HG03342 (cell line): ENCODE results near the gene PODN.

ENCODE experiments used
- ATAC-seq: cut with Tn5 transposase; IDR thresholded peaks from one replicate; pipeline ENCODE4 v1.9.1; 2021; ENCODE audit warnings: mild to moderate bottlenecking, moderate library complexity; ENCODE audit not compliant: unreplicated experiment

PODN gene

GRCh38 chr1:53049574-53049967 lies 12.4 kb upstream of the PODN start:
- ATAC-seq, result no peak

DNA sequence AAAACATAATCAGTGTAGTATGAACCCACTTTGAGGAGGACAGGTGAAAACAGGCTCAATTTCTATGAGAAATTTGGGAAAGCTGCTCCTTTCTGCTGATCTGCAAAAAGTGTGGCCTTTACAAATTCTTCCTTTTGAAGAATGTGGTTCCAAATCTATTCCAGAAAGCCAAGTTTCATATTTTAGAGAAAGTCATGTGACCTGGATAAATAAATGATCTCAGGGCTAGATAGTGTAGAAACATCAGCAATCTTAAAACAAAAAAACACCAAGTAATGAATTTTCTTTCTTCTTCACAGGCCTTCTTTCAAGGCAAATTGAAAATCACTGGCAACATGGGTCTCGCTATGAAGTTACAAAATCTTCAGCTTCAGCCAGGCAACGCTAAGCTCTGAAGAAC lies 11.7 kb upstream of the PODN start:
- ATAC-seq, result no peak

- ATAC-seq, result no peak
These were observed 10.3 kb upstream of the PODN start for GRCh38 chr1:53051676-53052075.

GRCh38 chr1:53057127-53057526 lies 4.9 kb upstream of the PODN start:
- ATAC-seq, result no peak

DNA sequence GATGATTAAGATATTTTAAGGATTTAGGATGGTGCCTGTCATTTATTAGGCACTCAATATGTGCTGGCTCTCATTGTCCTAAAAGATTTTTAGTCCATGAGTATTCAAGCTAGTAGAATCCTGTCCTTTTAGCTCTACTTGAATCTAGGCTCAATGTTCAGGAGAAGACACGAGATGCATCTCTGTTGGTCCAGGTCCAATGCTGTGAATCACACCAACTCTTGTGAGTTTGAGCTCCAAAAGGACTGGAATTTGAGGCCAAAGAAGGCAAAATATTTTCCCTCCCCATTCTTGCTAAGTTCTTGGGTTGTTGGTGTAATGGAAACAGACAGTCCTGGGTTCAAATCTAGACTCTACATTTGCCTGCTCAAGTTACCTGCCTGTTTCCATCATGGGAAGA lies 1.4 kb upstream of the PODN start:
- ATAC-seq, result no peak

DNA sequence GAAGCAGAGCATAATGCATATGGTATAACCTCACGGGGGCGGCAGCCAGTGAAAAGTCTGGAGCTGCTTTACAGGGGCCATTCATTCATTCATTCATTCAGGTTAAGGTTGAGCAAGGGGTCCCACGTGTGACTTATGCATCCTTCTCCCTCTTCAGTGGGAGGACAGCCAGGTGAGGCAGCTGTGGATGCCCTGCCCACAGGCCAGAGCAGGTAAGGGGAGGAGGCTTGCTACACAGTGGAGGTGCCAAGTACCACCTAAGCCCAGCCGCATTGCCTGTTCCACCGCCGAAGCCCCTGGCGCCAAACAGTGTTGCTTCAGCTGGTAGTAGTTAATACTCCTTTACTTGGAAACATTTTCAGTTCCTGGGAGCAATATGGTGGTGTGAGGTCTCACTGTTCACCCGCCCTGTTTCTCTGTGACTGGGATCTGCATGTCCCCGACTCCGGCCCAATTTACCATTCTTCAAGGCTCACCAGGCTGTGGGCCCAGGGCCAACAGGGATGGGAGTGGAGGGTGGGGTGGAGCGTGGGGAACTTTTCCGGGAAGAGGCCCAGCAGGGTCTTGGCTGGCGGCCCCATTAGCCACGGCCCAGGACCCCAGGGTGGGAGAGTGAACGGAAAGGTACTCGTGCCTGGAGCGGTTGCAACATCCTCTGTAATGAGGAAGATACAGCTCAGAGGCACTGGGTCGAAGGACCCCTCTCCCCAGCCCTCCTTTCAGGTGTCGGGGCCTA lies 722 bp upstream of the PODN start:
- no peak for ATAC-seq

GRCh38 chr1:53062708-53063591 lies 937 bp downstream of the PODN start:
- no peak for ATAC-seq

DNA sequence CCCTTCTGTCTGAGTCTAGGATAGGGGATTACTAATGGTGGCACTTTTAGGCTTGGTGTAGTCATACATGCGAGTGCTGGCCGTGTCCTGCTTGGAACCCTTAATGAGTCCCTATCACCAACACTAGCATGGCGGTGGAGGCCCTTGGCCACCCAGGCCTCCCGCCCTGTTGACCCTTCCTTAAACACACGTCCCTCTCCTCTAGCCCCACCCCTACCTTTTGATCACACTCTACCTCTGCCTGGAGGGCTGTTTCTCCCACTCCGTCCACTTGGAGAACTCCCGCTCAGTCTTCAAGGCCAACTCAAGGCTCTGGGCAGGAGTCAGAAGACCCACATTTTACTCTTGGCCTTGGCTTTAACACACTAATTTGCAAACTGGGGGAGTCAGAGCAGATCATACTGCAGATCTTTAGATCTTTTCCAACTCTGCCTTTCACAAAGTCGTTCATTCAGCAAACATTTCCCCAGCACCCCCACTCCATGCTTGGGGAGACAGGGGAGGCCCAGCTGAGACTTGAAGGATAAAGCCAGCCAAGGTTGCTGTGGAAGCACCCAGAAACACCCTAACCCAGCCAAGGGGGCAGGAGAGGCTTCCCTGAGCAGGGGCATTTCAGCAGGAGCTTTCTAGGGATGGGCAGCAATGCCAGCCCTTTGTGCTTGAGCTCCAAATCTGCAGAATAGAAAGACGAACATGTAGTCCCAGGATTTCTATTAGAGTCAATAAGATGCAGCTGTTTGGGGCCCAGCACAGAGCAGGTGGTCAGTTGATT lies 1.9 kb downstream of the PODN start:
- no peak for ATAC-seq

DNA sequence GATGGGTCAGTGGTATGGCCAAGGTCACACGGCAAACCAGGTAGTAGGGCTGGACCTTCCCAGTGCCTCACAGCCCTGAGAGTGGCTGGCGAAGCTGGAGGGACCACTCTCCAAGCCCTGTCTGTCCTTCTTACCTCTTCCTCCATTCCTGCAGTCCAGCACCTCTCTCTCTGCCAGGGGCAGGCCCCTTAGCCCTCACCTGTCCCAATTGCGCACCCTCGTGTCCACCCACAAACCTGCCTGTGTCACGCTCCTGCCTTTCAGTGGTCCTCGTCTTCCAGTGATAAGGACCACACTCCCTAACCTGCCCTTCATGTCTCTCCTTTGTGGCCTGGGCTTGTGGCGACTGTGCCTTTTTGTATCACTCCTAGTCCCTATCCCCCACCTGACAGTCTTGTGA lies 3.4 kb downstream of the PODN start:
- ATAC-seq, result no peak

DNA sequence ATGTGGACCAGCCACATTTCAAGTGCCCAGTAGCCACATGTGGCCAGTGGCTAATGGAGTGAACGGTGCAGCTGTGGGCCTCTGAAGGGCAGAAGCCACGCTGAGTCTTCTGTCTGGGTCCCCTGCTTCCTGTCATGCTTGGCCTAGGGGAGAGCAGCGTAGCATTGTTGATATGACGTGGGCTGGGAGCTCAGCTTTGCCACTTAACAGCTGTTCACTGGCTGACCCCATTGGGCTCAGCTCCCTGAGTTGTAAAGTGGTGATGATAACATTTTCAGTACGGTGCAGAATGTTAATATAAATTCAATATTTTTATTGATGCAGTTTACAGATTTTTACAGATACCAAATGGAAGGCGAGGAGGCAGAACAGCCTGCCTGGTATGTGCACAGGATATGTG lies 4.5 kb downstream of the PODN start:
- no peak for ATAC-seq

- ATAC-seq, result no peak
These were observed 5.1 kb downstream of the PODN start for GRCh38 chr1:53066891-53067738.

- no peak for ATAC-seq
These were observed 5.9 kb downstream of the PODN start for GRCh38 chr1:53067886-53068285.

DNA sequence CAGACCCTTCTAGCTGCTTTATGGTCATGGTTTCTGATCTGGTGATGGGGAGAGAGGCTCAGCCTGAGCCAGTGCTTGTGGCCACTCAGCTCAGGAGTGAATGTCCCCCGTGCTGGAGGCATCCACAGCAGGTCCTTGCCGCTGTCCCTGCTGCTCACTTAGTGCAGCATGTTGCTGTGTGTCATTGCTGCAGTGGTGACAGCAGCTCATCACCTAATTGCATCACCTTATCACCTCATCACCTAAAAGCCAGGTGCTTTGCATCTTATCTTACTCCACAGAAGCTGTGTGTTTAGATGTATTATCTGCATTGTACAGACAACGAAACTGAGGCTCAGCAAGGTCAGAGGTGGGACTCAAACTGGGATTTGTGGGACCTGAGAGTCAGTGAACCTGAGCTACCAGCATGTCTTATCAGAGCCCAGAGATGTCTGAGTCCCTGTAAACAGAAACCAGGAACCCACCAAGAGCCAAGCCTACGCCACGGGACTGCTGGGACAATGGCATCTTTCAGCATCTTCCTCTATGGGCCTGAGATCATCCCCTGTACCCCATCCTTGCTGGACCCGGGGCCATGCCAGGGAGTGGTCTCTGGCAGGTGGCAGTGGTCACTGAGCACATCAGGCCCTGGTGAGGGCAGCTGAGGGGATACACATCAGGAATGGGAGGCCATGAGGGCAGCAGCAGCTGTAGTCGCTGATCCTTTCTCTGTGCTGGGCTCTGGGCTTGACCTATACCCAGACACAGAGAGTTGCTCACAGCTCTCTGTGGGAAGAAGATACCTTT lies 6.5 kb downstream of the PODN start:
- no peak for ATAC-seq

DNA sequence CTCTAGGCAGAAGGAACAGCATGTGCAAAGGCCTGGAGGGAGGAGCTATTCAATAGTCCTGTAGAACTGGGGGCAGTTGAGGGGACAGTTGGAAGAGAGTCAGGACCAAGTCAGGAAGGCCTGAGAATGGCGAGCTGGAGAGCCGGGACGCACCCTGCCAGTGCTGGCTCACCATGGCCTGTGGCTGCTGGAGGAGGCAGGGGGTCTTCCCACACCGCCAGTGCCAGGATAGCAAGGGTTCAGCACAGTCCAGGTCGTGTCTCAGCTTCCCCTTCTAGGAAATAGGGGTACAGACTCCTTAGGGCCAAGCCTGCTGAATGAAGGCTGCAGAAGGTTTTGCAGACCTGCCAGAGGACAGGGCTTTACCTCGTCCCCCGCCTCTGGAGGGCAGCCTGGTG lies 7.3 kb downstream of the PODN start:
- ATAC-seq, result no peak

GRCh38 chr1:53069663-53070327 lies 7.8 kb downstream of the PODN start:
- ATAC-seq, result no peak

DNA sequence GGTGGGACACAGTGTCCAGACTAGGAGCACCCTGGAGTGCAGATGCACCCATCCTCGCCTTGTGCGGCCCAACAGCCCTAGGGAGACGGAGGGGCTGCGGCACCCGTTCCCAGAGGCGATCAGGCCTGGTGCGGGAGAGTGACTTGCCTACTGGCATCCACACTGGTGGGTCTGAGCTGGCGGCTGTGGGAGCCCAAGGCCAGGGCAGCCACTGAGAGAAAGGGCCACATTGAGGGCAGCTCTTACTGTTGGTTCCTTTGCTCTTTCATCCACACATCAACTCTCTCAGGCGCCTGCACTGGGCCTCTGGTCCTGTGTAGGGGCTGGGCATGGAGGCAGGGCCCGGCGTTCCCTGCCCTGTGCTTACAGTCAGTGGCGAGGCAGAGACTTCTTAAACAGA lies 8.6 kb downstream of the PODN start:
- ATAC-seq, result no peak

GRCh38 chr1:53071167-53071865 lies 9.3 kb downstream of the PODN start:
- no peak for ATAC-seq

- no peak for ATAC-seq
These were observed 9.9 kb downstream of the PODN start for GRCh38 chr1:53071915-53072314.

DNA sequence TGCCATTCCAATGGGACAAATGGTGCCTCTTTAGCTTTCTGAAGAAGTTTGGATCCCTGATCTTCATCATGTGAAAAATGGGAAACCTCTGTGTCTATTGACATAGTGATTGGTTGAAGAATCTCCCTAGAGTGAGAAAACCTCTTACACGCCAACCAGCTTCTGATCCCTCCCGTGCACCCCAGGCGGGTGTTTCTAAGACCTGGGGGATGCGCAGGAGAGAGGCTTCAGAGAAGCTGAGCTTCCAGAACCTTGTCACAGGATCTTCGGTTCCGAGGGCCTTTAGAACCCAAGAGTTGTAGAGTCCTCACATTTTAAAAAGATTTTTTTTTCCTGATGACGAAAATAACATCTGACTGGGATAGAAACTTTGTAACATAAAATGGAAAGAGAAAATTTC lies 11.3 kb downstream of the PODN start:
- ATAC-seq, result no peak
